HCT116 (cell line): ENCODE measurements around the gene DCDC2C. TPM values are rescaled to one million over a fixed set of nuclear protein-coding genes. Genes with fewer than 3 reads are reported as not detected.

Experiments
- ATAC-seq: fragments of 200-7000 bp; cut with Tn5 transposase; 2 replicates; pipeline ENCODE4 v1.9.1; 2020; ENCODE audit warnings: mild to moderate bottlenecking, moderate library complexity
- BruUV-seq: library from RNA; stranded (reverse); fragments of 400-500 nt; replicated peaks from 2 replicates; lab custom pipeline; 2021; lab: Mats Ljungman, UMichigan
- CTCF ChIA-PET: fragments of 300-600 bp; sonication (Branson Sonifier 250); formaldehyde crosslinking; loops from one replicate; lab custom pipeline; 2021; ENCODE audit warnings: antibody characterized with exemption; lab: Charles Lee
- POLR2A ChIA-PET: fragments of 300-600, 350-600 bp; sonication (Branson Sonifier 250); formaldehyde crosslinking; loops from one replicate; lab custom pipeline; 2021; ENCODE audit warnings: antibody characterized with exemption; lab: Charles Lee
- RAD21 ChIA-PET, 2 experiments: fragments of 300-600 bp; sonication (Branson Sonifier 250); formaldehyde crosslinking; loops; one replicate each; lab custom pipeline; 2023; ENCODE audit warnings: low total read pairs in 2 of 2; ENCODE audit not compliant: uncharacterized antibody in 2 of 2, unreplicated experiment in 2 of 2, low non-redundant PET in 1 of 2; lab: Charles Lee
- DNase-seq: peaks from one replicate; pipeline ENCODE4 v3.0.0-alpha.2; 2010; ENCODE audit warnings: low read depth, low spot score
- H2AFZ ChIP-seq: fragments of 200-600 bp; shearing (Covaris generic), sonication (generic); 2 replicates; pipeline ENCODE4 v1.6.1; 2017; ENCODE audit warnings: low read depth, mixed run types, mixed read lengths, antibody characterized with exemption, low read length; ENCODE audit not compliant: poor library complexity, severe bottlenecking
- H3K27ac ChIP-seq: 2 replicates; pipeline ENCODE4 v1.5.1; 2012; ENCODE audit warnings: low read depth, low read length
- H3K27me3 ChIP-seq: fragments of 200-600 bp; sonication (generic); 2 replicates; pipeline ENCODE4 v1.6.1; 2016; ENCODE audit warnings: mixed run types, low read length, mixed read lengths; ENCODE audit not compliant: insufficient read depth
- H3K36me3 ChIP-seq, 2 experiments: fragments of 200-500 bp in 1 of 2; fragments of 200-600 bp in 1 of 2; sonication (Bioruptor generic) in 1 of 2; sonication (generic) in 1 of 2; 2 replicates each; pipeline versions ENCODE4 v1.5.1 to v1.6.1; 2014 to 2016; ENCODE audit warnings: low read length in 2 of 2, inconsistent platforms in 1 of 2, mixed read lengths in 1 of 2, mixed run types in 1 of 2; ENCODE audit not compliant: insufficient read depth in 2 of 2, control insufficient read depth in 1 of 2
- H3K4me1 ChIP-seq, 2 experiments: fragments of 200-600 bp in 1 of 2; sonication (generic) in 1 of 2; 2 replicates each; pipeline versions ENCODE4 v1.5.1 to v1.6.1; 2012 to 2017; ENCODE audit warnings: low read length in 2 of 2, inconsistent platforms in 1 of 2, mild to moderate bottlenecking in 1 of 2, mixed read lengths in 1 of 2, mixed run types in 1 of 2, moderate library complexity in 1 of 2; ENCODE audit not compliant: insufficient read depth in 2 of 2, control insufficient read depth in 1 of 2
- H3K4me2 ChIP-seq: fragments of 200-600 bp; sonication (generic); 2 replicates; pipeline ENCODE4 v1.6.1; 2017; ENCODE audit warnings: mixed run types, low read length, mixed read lengths
- H3K4me3 ChIP-seq, 2 experiments: fragments of 200-600 bp in 1 of 2; sonication (generic) in 1 of 2; replicated peaks in 1 of 2; 2 replicates each; pipeline ENCODE4 v1.5.1; 2011 to 2016; ENCODE audit warnings: low read length in 2 of 2, control low read depth in 1 of 2, low read depth in 1 of 2, mild to moderate bottlenecking in 1 of 2, mixed read lengths in 1 of 2, mixed run types in 1 of 2
- H3K79me2 ChIP-seq: fragments of 200-600 bp; sonication (generic); 2 replicates; pipeline ENCODE4 v1.6.1; 2017; ENCODE audit warnings: mild to moderate bottlenecking, mixed run types, low read length, moderate library complexity, mixed read lengths; ENCODE audit not compliant: insufficient read depth
- H3K9ac ChIP-seq: fragments of 200-600 bp; sonication (generic); 2 replicates; pipeline ENCODE4 v1.6.1; 2016; ENCODE audit warnings: low read length, mixed read lengths
- H3K9me2 ChIP-seq: fragments of 200-600 bp; sonication (generic), shearing (Covaris generic); 2 replicates; pipeline ENCODE4 v1.6.1; 2017; ENCODE audit warnings: mixed run types, mild to moderate bottlenecking, moderate library complexity; ENCODE audit not compliant: insufficient read depth
- H3K9me3 ChIP-seq, 2 experiments: fragments of 200-500 bp in 1 of 2; fragments of 200-600 bp in 1 of 2; sonication (Bioruptor generic) in 1 of 2; sonication (generic) in 1 of 2; 2 replicates each; pipeline ENCODE4 v1.6.1; 2014 to 2017; ENCODE audit warnings: low read length in 2 of 2, mixed read lengths in 2 of 2, inconsistent platforms in 1 of 2, low read depth in 1 of 2, mild to moderate bottlenecking in 1 of 2, mixed run types in 1 of 2, moderate library complexity in 1 of 2; ENCODE audit not compliant: control insufficient read depth in 1 of 2, insufficient read depth in 1 of 2
- H4K20me1 ChIP-seq: fragments of 200-600 bp; sonication (generic), shearing (Covaris generic); 2 replicates; pipeline ENCODE4 v1.6.1; 2017; ENCODE audit warnings: mixed run types, mild to moderate bottlenecking, moderate library complexity; ENCODE audit not compliant: insufficient read depth
- CBX3 ChIP-seq: IDR thresholded peaks from 2 replicates; pipeline ENCODE4 v1.6.1; 2012; ENCODE audit warnings: low read depth
- EGR1 ChIP-seq: IDR thresholded peaks from 2 replicates; pipeline ENCODE4 v1.6.1; 2012; ENCODE audit warnings: low read depth
- EZH2 ChIP-seq: fragments of 200-600 bp; sonication (generic); IDR thresholded peaks from 2 replicates; pipeline ENCODE4 v1.6.1; 2017; ENCODE audit warnings: antibody characterized with exemption, mixed run types
- FOSL1 ChIP-seq: IDR thresholded peaks from 2 replicates; pipeline ENCODE4 v1.6.1; 2012; ENCODE audit warnings: low read depth
- JUND ChIP-seq: IDR thresholded peaks from 2 replicates; pipeline ENCODE4 v1.6.1; 2012
- POLR2AphosphoS5 ChIP-seq: IDR thresholded peaks from 2 replicates; pipeline ENCODE4 v1.6.1; 2011; ENCODE audit warnings: mild to moderate bottlenecking, low read depth, low read length, moderate library complexity
- RAD21 ChIP-seq: IDR thresholded peaks from 2 replicates; pipeline ENCODE4 v1.6.1; 2012; ENCODE audit warnings: low read depth, mild to moderate bottlenecking
- SIN3A ChIP-seq: IDR thresholded peaks from 2 replicates; pipeline ENCODE4 v1.6.1; 2012; ENCODE audit warnings: low read depth
- SP1 ChIP-seq: IDR thresholded peaks from 2 replicates; pipeline ENCODE4 v1.6.1; 2012; ENCODE audit warnings: low read depth
- TCF7L2 ChIP-seq: IDR thresholded peaks from 2 replicates; pipeline ENCODE4 v1.7.0; 2011; ENCODE audit warnings: borderline replicate concordance, inconsistent platforms; ENCODE audit not compliant: insufficient read depth, insufficient read length; ENCODE audit errors: extremely low read depth
- ZFX ChIP-seq: fragments of 450-650 bp; IDR thresholded peaks from 2 replicates; pipeline ENCODE4 v1.6.1; 2017
- ZNF274 ChIP-seq: fragments of 200-500 bp; sonication (Bioruptor generic); IDR thresholded peaks from 2 replicates; pipeline ENCODE4 v1.6.1; 2014; ENCODE audit warnings: mild to moderate bottlenecking, low read depth, low read length, inconsistent platforms
- intact Hi-C: fragments of 100-400 bp; cut with micrococcal nuclease; formaldehyde crosslinking; loops from 2 replicates; pipeline ENCODE4 v1.10.0; 2022
- total RNA-seq: library from RNA; stranded (reverse); gene quantifications from one replicate; pipeline ENCODE4 v1.2.1, GENCODE V29; 2021; ENCODE audit not compliant: unreplicated experiment

DCDC2C gene
- total RNA-seq, 1 experiment from 2014 or later = not detected

DNA sequence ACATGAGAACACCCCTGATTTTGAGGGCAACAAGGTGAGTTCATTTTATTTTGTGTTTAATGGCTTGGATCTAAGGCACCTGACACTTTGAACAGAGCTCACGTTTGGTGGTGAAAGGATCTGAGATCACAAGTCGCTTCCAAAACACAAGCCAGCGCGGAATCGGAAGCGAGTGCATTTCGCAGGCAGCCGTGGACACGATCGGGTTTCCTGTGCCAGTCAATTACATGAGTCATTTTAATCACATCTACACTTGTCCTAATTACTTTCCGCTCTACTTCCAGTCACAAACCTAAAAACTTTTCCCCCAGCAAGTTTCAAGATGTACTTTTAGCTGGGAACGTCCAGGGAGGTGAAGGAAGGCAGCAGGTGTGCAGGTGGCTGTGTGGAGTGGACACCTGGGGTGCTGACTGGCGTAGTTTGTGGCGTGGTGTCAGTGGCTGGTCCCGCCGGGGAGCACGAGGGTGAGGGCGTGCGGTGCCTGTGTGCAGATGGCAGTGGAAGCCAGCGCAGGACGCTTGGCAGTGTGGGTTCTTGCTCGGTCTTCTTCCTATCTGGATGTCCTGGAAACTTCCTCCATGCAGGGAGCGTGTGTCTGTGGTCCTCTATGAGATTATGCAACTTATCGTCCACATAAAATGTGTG lies 75.6 kb downstream of the DCDC2C start:
- H3K4me1 ChIP-seq = peaks cover 0 to 4% of the 10 kb centered on the region in 2 experiments; a peak in 1 of 4 replicates
- RAD21 ChIA-PET = interaction anchor here in 1 of 2 experiments (0.6 kb wide), 1 partner anchor 42 kb away, joined by 3 read pairs; no protein-coding TSS in a partner anchor
- ATAC-seq (no peak), DNase-seq (no peak)
- H4K20me1 ChIP-seq = no peaks in the 10 kb centered on the region
- intact Hi-C loops = no loop called here
- no peak overlapping the region for H3K4me2 ChIP-seq
- no peaks in the 10 kb centered on the region for H3K9me3 ChIP-seq
- BruUV-seq = no TSS peak
- H3K27ac ChIP-seq = no peak overlapping the region
- TF ChIP-seq RAD21 = no peak
- no peak for TF ChIP-seq FOSL1
- no peak for TF ChIP-seq ZNF274
- TF ChIP-seq CBX3 = no peak
- no peak for TF ChIP-seq TCF7L2
- TF ChIP-seq EGR1 = no peak
- no peak for TF ChIP-seq EZH2
- TF ChIP-seq ZFX = no peak
- TF ChIP-seq POLR2AphosphoS5 = no peak
- TF ChIP-seq JUND = no peak
- TF ChIP-seq SIN3A = no peak
- no peak for TF ChIP-seq SP1
- TF ChIP-seq, all 23 proteins: peak for 0
- no peak overlapping the region for H3K9ac ChIP-seq
- H3K79me2 ChIP-seq = no peaks in the 10 kb centered on the region
- no peak overlapping the region for H3K4me3 ChIP-seq
- no peaks in the 10 kb centered on the region for H3K9me2 ChIP-seq
- ChIA-PET CTCF (interaction anchor here (1.6 to 4.7 kb wide), 4 partner anchors 26 to 87 kb away, joined by 5 to 34 read pairs (median 12); no protein-coding TSS in a partner anchor), POLR2A (no interaction called here)
- no peak overlapping the region for H2AFZ ChIP-seq
- H3K36me3 ChIP-seq = no peaks in the 10 kb centered on the region
- peaks cover 13% of the 10 kb centered on the region; the same call in 1 of the 2 replicates for H3K27me3 ChIP-seq
